ENCODE measurements around the gene PRPF40A. TPM values are rescaled to one million over a fixed set of nuclear protein-coding genes. Genes with fewer than 3 reads are reported as not detected.
"Not testable (repeated sequence)": the region's sequence is repeated elsewhere in the genome, so short reads cannot be mapped to it uniquely, and the experiment has no call there.

PRPF40A gene
- 100 to 1,000 TPM; 109 to 113 TPM for total RNA-seq

GRCh38 chr2:152717228-152718075, at the start of gene PRPF40A:
Gene PRPF40A (minus strand): TSS chr2:152717461. CDS start chr2:152717439, 22 bp downstream.
- peak; percentile 99 for DNase-seq
- Mint-ChIP-seq H3K9me3 (no peaks in the 10 kb centered on the region), H3K27me3 (no peaks in the 10 kb centered on the region), H3K4me1 (peaks cover 63% of the 10 kb centered on the region), H3K36me3 (ENCODE audit: low read depth) (peaks cover 64% of the 10 kb centered on the region), H3K27ac (peak within 1 kb of the TSS; percentile 92), H3K4me3 (peak within 1 kb of the TSS; percentile 92)
- ChIA-PET CTCF (interaction anchor here (0.8 to 6.2 kb wide), 8 partner anchors 12 to 542 kb away, joined by 5 to 40 read pairs (median 9); partner anchors contain the start of gene STAM2), POLR2A (interaction anchor here (0.7 to 6.9 kb wide), 21 partner anchors 9 to 1428 kb away, joined by 3 to 82 read pairs (median 6); partner anchors contain the start of genes NMI and STAM2)

- ChIA-PET POLR2A (no interaction called here), CTCF (no interaction called here)
- no peaks in the 10 kb centered on the region for H3K4me1 Mint-ChIP-seq
- DNase-seq, result no peak
- no peak overlapping the region for H3K27ac Mint-ChIP-seq
- no peak overlapping the region for H3K4me3 Mint-ChIP-seq
- peaks cover 20% of the 10 kb centered on the region for H3K36me3 Mint-ChIP-seq (ENCODE audit: low read depth)
- no peaks in the 10 kb centered on the region for H3K9me3 Mint-ChIP-seq
- no peaks in the 10 kb centered on the region for H3K27me3 Mint-ChIP-seq
Observed at GRCh38 chr2:152766928-152767327, 49.7 kb upstream of the PRPF40A start.

- ChIA-PET CTCF (no interaction called here), POLR2A (no interaction called here)
- no peak overlapping the region for H3K4me3 Mint-ChIP-seq
- H3K27me3 Mint-ChIP-seq, result no peaks in the 10 kb centered on the region
- H3K36me3 Mint-ChIP-seq (ENCODE audit: low read depth), result peaks cover 38% of the 10 kb centered on the region
- no peaks in the 10 kb centered on the region for H3K4me1 Mint-ChIP-seq
- DNase-seq, result no peak
- no peak overlapping the region for H3K27ac Mint-ChIP-seq
- no peaks in the 10 kb centered on the region for H3K9me3 Mint-ChIP-seq
Observed at GRCh38 chr2:152763651-152764050, 46.4 kb upstream of the PRPF40A start.

- H3K27ac Mint-ChIP-seq, H3K27me3 Mint-ChIP-seq, H3K4me1 Mint-ChIP-seq, CTCF ChIA-PET, H3K9me3 Mint-ChIP-seq, H3K4me3 Mint-ChIP-seq, DNase-seq, POLR2A ChIA-PET: not testable (repeated sequence)
- H3K36me3 Mint-ChIP-seq (ENCODE audit: low read depth), result peaks cover 38% of the 10 kb centered on the region
Observed at GRCh38 chr2:152763208-152763607, 45.9 kb upstream of the PRPF40A start.

GRCh38 chr2:152762202-152762601, 44.9 kb upstream of the PRPF40A start:
- H3K36me3 Mint-ChIP-seq (ENCODE audit: low read depth), result peaks cover 38% of the 10 kb centered on the region
- ChIA-PET CTCF (no interaction called here), POLR2A (no interaction called here)
- no peak for DNase-seq
- no peak overlapping the region for H3K4me3 Mint-ChIP-seq
- no peaks in the 10 kb centered on the region for H3K4me1 Mint-ChIP-seq
- no peak overlapping the region for H3K27ac Mint-ChIP-seq
- no peaks in the 10 kb centered on the region for H3K27me3 Mint-ChIP-seq
- no peaks in the 10 kb centered on the region for H3K9me3 Mint-ChIP-seq

- no peaks in the 10 kb centered on the region for H3K9me3 Mint-ChIP-seq
- DNase-seq, result no peak
- CTCF ChIA-PET, result no interaction called here
Observed at GRCh38 chr2:152761214-152761613, 44.0 kb upstream of the PRPF40A start.

GRCh38 chr2:152759290-152760072, 42.2 kb upstream of the PRPF40A start:
- CTCF ChIA-PET, result no interaction called here
- POLR2A ChIA-PET, result no interaction called here

More at GRCh38 chr2:152761214-152761613, 44.0 kb upstream of the PRPF40A start:
- Mint-ChIP-seq H3K27me3 (no peaks in the 10 kb centered on the region), H3K4me1 (no peaks in the 10 kb centered on the region), H3K27ac (no peak overlapping the region), H3K4me3 (no peak overlapping the region), H3K36me3 (ENCODE audit: low read depth) (peaks cover 48% of the 10 kb centered on the region)
- POLR2A ChIA-PET, result no interaction called here

GRCh38 chr2:152755029-152755428, 37.8 kb upstream of the PRPF40A start:
- Mint-ChIP-seq H3K36me3 (ENCODE audit: low read depth) (peaks cover 52% of the 10 kb centered on the region), H3K27ac (no peak overlapping the region), H3K9me3 (no peaks in the 10 kb centered on the region), H3K27me3 (no peaks in the 10 kb centered on the region), H3K4me1 (no peaks in the 10 kb centered on the region), H3K4me3 (no peak overlapping the region)
- no peak for DNase-seq
- CTCF ChIA-PET, result no interaction called here
- POLR2A ChIA-PET, result no interaction called here

More at GRCh38 chr2:152759290-152760072, 42.2 kb upstream of the PRPF40A start:
- no peak for DNase-seq
- Mint-ChIP-seq H3K27me3 (no peaks in the 10 kb centered on the region), H3K9me3 (no peaks in the 10 kb centered on the region), H3K4me3 (no peak overlapping the region), H3K27ac (no peak overlapping the region), H3K36me3 (ENCODE audit: low read depth) (peaks cover 53% of the 10 kb centered on the region), H3K4me1 (no peaks in the 10 kb centered on the region)

- H3K27me3 Mint-ChIP-seq, CTCF ChIA-PET, H3K4me3 Mint-ChIP-seq, DNase-seq, H3K9me3 Mint-ChIP-seq, H3K27ac Mint-ChIP-seq, H3K4me1 Mint-ChIP-seq, POLR2A ChIA-PET: not testable (repeated sequence)
- peaks cover 34% of the 10 kb centered on the region for H3K36me3 Mint-ChIP-seq (ENCODE audit: low read depth)
Observed at GRCh38 chr2:152747751-152748150, 30.5 kb upstream of the PRPF40A start.

- no peak for DNase-seq
- Mint-ChIP-seq H3K9me3 (no peaks in the 10 kb centered on the region), H3K36me3 (ENCODE audit: low read depth) (peaks cover 26% of the 10 kb centered on the region), H3K27ac (no peak overlapping the region), H3K4me3 (no peak overlapping the region), H3K4me1 (no peaks in the 10 kb centered on the region), H3K27me3 (no peaks in the 10 kb centered on the region)
- ChIA-PET POLR2A (interaction anchor here (2.1 kb wide), 1 partner anchor 25 kb away, joined by 14 read pairs; the partner anchor contains the start of genes ARL6IP6 and PRPF40A), CTCF (interaction anchor here (1.1 to 3.3 kb wide), 6 partner anchors 8 to 71 kb away, joined by 3 to 25 read pairs (median 8); partner anchors contain the start of gene PRPF40A)
Observed at GRCh38 chr2:152743002-152743401, 25.7 kb upstream of the PRPF40A start.

GRCh38 chr2:152740743-152741328, 23.6 kb upstream of the PRPF40A start:
- CTCF ChIA-PET, result interaction anchor here (0.6 to 1.5 kb wide), 3 partner anchors 10 to 26 kb away, joined by 3 to 8 read pairs (median 4); partner anchors contain the start of gene PRPF40A
- no peaks in the 10 kb centered on the region for H3K4me1 Mint-ChIP-seq
- H3K27ac Mint-ChIP-seq, result no peak overlapping the region
- H3K9me3 Mint-ChIP-seq, result no peaks in the 10 kb centered on the region
- POLR2A ChIA-PET, result no interaction called here
- H3K36me3 Mint-ChIP-seq (ENCODE audit: low read depth), result peaks cover 40% of the 10 kb centered on the region
- no peak overlapping the region for H3K4me3 Mint-ChIP-seq
- no peaks in the 10 kb centered on the region for H3K27me3 Mint-ChIP-seq
- no peak for DNase-seq

- POLR2A ChIA-PET, H3K27ac Mint-ChIP-seq, H3K9me3 Mint-ChIP-seq, H3K4me3 Mint-ChIP-seq, H3K4me1 Mint-ChIP-seq, DNase-seq, H3K27me3 Mint-ChIP-seq: not testable (repeated sequence)
- CTCF ChIA-PET, result interaction anchor here (1.2 to 1.5 kb wide), 2 partner anchors 23 to 25 kb away, joined by 3 to 8 read pairs; partner anchors contain the start of gene PRPF40A
- H3K36me3 Mint-ChIP-seq (ENCODE audit: low read depth), result peaks cover 47% of the 10 kb centered on the region
Observed at GRCh38 chr2:152739705-152740104, 22.4 kb upstream of the PRPF40A start.

- H3K9me3 Mint-ChIP-seq, result no peaks in the 10 kb centered on the region
Observed at GRCh38 chr2:152738438-152738837, 21.2 kb upstream of the PRPF40A start.

More at GRCh38 chr2:152738438-152738837, 21.2 kb upstream of the PRPF40A start:
- DNase-seq, result no peak
- Mint-ChIP-seq H3K4me1 (no peaks in the 10 kb centered on the region), H3K4me3 (no peak overlapping the region), H3K27ac (no peak overlapping the region), H3K36me3 (ENCODE audit: low read depth) (peaks cover 50% of the 10 kb centered on the region), H3K27me3 (no peaks in the 10 kb centered on the region)
- ChIA-PET CTCF (interaction anchor here (1.2 kb wide), 1 partner anchor 18 kb away, joined by 3 read pairs; no protein-coding TSS in a partner anchor), POLR2A (no interaction called here)

Data from activated CD4-positive, alpha-beta memory T cell treated with anti-CD3 and anti-CD28 coated beads, Interleukin-2, amount 10 ng/mL, durations not matched to agents 7 days and 5 days (primary cell).